Smooth muscle cell (in vitro differentiated cells): ENCODE measurements around the gene FGF2. TPM values are rescaled to one million over a fixed set of nuclear protein-coding genes. Genes with fewer than 3 reads are reported as not detected.

Experiments
- DNase-seq: peaks from one replicate; lab custom pipeline; 2025; ENCODE audit not compliant: unreplicated experiment; lab: John Stamatoyannopoulos, UW
- H2AFZ ChIP-seq: fragments of 200-600 bp; sonication (generic); 2 replicates; pipeline ENCODE4 v1.6.0; 2016; ENCODE audit warnings: antibody characterized with exemption, low read depth, mild to moderate bottlenecking
- H3F3A ChIP-seq: fragments of 200-600 bp; sonication (generic); 2 replicates; pipeline ENCODE4 v1.6.0; 2017; ENCODE audit warnings: antibody characterized with exemption, low read depth
- H3K27ac ChIP-seq: fragments of 200-600 bp; sonication (generic); 2 replicates; pipeline ENCODE4 v1.5.1; 2016; ENCODE audit warnings: low read depth, mild to moderate bottlenecking
- H3K27me3 ChIP-seq: fragments of 200-600 bp; sonication (generic); 2 replicates; pipeline ENCODE4 v1.6.1; 2016; ENCODE audit warnings: low read depth, mild to moderate bottlenecking
- H3K36me3 ChIP-seq: fragments of 200-600 bp; sonication (generic); 2 replicates; pipeline ENCODE4 v1.5.1; 2016; ENCODE audit warnings: low read depth
- H3K4me1 ChIP-seq: fragments of 200-600 bp; sonication (generic); 2 replicates; pipeline ENCODE4 v1.5.1; 2016; ENCODE audit warnings: low read depth
- H3K4me2 ChIP-seq: fragments of 200-600 bp; sonication (generic); 2 replicates; pipeline ENCODE4 v1.6.0; 2016; ENCODE audit warnings: mild to moderate bottlenecking
- H3K4me3 ChIP-seq: fragments of 200-600 bp; sonication (generic); 2 replicates; pipeline ENCODE4 v1.5.1; 2016; ENCODE audit warnings: mild to moderate bottlenecking
- H3K79me2 ChIP-seq: fragments of 200-600 bp; sonication (generic); 2 replicates; pipeline ENCODE4 v1.6.0; 2016; ENCODE audit warnings: low read depth, mild to moderate bottlenecking
- H3K9ac ChIP-seq: fragments of 200-600 bp; sonication (generic); 2 replicates; pipeline ENCODE4 v1.6.0; 2016; ENCODE audit warnings: low read depth
- H3K9me3 ChIP-seq: fragments of 200-600 bp; sonication (generic); replicated peaks from 2 replicates; pipeline ENCODE4 v1.5.1; 2016; ENCODE audit warnings: low read depth
- H4K20me1 ChIP-seq: fragments of 200-600 bp; sonication (generic); 2 replicates; pipeline ENCODE4 v1.6.0; 2016; ENCODE audit warnings: low read depth
- CTCF ChIP-seq: fragments of 200-600 bp; sonication (generic); IDR thresholded peaks from 2 replicates; pipeline ENCODE4 v1.5.1; 2017; ENCODE audit warnings: borderline replicate concordance, mild to moderate bottlenecking, antibody characterized with exemption; ENCODE audit not compliant: insufficient read depth, poor library complexity, severe bottlenecking
- WGBS: methylation state at CpG from one replicate; pipeline ENCODE4 v1.1.7; 2016; ENCODE audit warnings: low lambda C conversion rate; 5-methylcytosine and 5-hydroxymethylcytosine counted together
- polyA plus RNA-seq: library from polyadenylated mRNA; unstranded; fragments of >200 nt; fragmentation: Nextera tagmentation; extraction: Ambion mirVana; gene quantifications from 2 replicates; pipeline ENCODE4 v1.2.1, GENCODE V29; 2016
- total RNA-seq: library from RNA; depleted of rRNA; stranded (reverse); fragments of >200 nt; gene quantifications from 2 replicates; pipeline ENCODE4 v1.2.3, GENCODE V29; 2014

FGF2 gene
- total and polyA plus RNA-seq, 2 experiments from 2014 or later = 11.8 to 18.9 TPM

DNA sequence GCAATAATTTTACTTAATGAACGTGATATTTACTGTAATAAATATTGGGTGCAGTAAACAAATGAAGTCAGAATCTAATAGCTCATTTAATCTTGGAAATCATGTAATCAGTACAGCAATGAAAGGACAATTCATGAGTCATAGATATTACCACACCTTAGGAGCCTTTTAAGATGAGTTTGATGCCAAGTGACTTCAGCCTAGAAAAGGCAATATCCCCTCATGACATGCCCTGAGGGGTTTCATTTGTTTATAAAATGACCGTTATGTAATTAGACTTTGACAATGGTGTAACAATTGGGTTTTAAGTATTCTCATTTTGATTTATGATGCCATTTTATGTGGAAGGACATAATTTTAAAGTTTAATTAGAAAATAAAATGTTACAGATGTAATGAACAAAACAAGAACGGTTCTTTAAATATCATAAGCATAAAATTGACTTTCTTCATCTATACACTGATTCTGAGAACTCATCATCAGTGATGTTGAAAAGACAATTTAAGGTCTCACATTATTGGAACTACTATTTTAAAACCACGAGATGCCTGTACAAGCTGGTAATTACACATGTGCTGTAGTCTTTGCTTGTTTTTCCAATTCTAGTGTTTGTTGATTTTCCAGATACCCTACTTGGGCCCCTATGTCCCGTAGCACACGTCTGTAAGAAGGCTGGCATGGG lies 5.0 kb downstream of the FGF2 start:
- TF ChIP-seq CTCF = no peak
- Histone ChIP-seq H3K4me3 (no peak overlapping the region), H3K9ac (no peak overlapping the region), H3K9me3 (no peaks in the 10 kb centered on the region), H3K4me1 (peaks cover 32% of the 10 kb centered on the region), H4K20me1 (peaks cover 6% of the 10 kb centered on the region), H3K27me3 (peaks cover 4% of the 10 kb centered on the region), H3K79me2 (peaks cover 51% of the 10 kb centered on the region), H3K27ac (no peak overlapping the region), H3F3A (peaks cover 4% of the 10 kb centered on the region), H3K4me2 (no peak overlapping the region), H2AFZ (no peak overlapping the region), H3K36me3 (no peaks in the 10 kb centered on the region)
- 83% methylated on average over 6 of the region's 6 CpGs for WGBS
- no peak for DNase-seq

DNA sequence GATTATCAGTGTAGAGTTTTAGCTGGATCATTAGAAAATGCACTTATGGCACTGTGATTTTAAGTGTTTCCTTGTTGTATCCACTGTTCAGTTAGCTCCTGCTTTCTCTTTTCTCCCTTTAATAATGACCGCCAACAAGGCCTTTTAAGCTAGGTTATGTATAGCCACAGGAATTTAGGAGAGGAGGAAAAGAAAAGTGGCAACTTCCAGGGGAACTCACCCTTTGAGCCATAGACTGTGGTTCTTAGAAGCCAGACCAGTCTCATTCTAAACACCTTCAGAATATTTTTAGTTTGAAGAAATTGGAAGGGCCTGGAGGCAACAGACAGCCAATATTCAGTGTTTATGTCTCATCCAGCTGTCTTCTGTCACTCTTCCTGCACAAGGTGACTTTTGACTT lies 6.1 kb downstream of the FGF2 start:
- Histone ChIP-seq H4K20me1 (peaks cover 6% of the 10 kb centered on the region), H3K4me3 (no peak overlapping the region), H3K4me1 (peaks cover 32% of the 10 kb centered on the region), H3K27me3 (peaks cover 4% of the 10 kb centered on the region), H3K79me2 (peaks cover 55% of the 10 kb centered on the region), H3K27ac (no peak overlapping the region), H3F3A (peaks cover 4% of the 10 kb centered on the region), H3K36me3 (no peaks in the 10 kb centered on the region), H3K4me2 (peak overlapping the region; percentile 15), H2AFZ (no peak overlapping the region), H3K9ac (no peak overlapping the region), H3K9me3 (no peaks in the 10 kb centered on the region)
- 47% methylated on average over 1 of the region's 1 CpG for WGBS
- TF ChIP-seq CTCF = no peak
- no peak for DNase-seq

DNA sequence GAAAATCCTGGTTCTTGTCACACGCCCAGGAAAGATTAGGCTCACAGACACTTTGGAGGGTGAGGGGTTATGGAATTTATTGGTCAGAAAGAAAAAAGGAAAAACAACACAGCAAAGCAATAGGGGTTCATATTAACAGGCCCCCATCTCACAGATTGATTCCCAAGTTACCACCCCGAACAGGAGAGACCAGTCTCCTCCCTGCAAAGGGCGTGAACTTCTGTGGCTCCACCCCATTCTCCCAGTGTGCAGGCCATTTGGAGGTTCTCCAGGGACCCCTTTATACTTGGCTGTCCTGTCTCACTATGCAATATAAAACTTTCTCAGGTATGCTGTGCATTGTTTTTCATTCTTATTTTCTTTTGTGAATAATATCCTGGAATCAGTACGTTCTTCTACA lies 7.4 kb downstream of the FGF2 start:
- no peak overlapping the region for H3K4me3 ChIP-seq
- no peaks in the 10 kb centered on the region for H3K9me3 ChIP-seq
- DNase-seq = no peak
- no peak for TF ChIP-seq CTCF
- peaks cover 22% of the 10 kb centered on the region for H3K4me1 ChIP-seq
- H3K27ac ChIP-seq = no peak overlapping the region
- no peak overlapping the region for H2AFZ ChIP-seq
- no peaks in the 10 kb centered on the region for H4K20me1 ChIP-seq
- H3K27me3 ChIP-seq = no peaks in the 10 kb centered on the region
- no peaks in the 10 kb centered on the region for H3K36me3 ChIP-seq
- no peak overlapping the region for H3K9ac ChIP-seq
- WGBS = 89% methylated on average over 4 of the region's 4 CpGs
- no peak overlapping the region for H3K4me2 ChIP-seq
- H3F3A ChIP-seq = peaks cover 4% of the 10 kb centered on the region
- peaks cover 53% of the 10 kb centered on the region for H3K79me2 ChIP-seq

GRCh38 chr4:122836941-122837340 lies 10.3 kb downstream of the FGF2 start:
- Histone ChIP-seq H3K9me3 (no peaks in the 10 kb centered on the region), H3K27ac (peak overlapping the region; percentile 17), H3K36me3 (no peaks in the 10 kb centered on the region), H3K4me3 (no peak overlapping the region), H4K20me1 (no peaks in the 10 kb centered on the region), H3K27me3 (no peaks in the 10 kb centered on the region), H3K4me1 (peaks cover 11% of the 10 kb centered on the region), H3K9ac (no peak overlapping the region), H3F3A (peaks cover 4% of the 10 kb centered on the region), H3K4me2 (no peak overlapping the region), H3K79me2 (peaks cover 33% of the 10 kb centered on the region), H2AFZ (no peak overlapping the region)
- DNase-seq = no peak
- TF ChIP-seq CTCF = no peak
- WGBS = 87% methylated on average over 2 of the region's 2 CpGs
